ENCODE measurements around the gene NTNG1.

- TF ChIP-seq CTCF (IDR thresholded peaks at IDR 0.05), result no peak
- TF ChIP-seq POLR2A (IDR thresholded peaks at IDR 0.05), result no peak
- no peak for TF ChIP-seq POLR2AphosphoS5 (IDR thresholded peaks at IDR 0.05)
These were observed 126.7 kb downstream of the NTNG1 start for GRCh38 chr1:107267489-107267888.
